Stimulated activated CD8-positive, alpha-beta memory T cell treated with anti-CD3 and anti-CD28 coated beads, Interleukin-4, amount 100 ng/mL, for 24 hours (primary cell): ENCODE measurements around the gene PARN.
"Not testable (repeated sequence)": the region's sequence is repeated elsewhere in the genome, so short reads cannot be mapped to it uniquely, and the experiment has no call there.

Experiments used
- DNase-seq: peaks from one replicate; pipeline ENCODE4 v3.0.0-alpha.2; 2020; ENCODE audit warnings: low read depth

The PARN gene

DNA sequence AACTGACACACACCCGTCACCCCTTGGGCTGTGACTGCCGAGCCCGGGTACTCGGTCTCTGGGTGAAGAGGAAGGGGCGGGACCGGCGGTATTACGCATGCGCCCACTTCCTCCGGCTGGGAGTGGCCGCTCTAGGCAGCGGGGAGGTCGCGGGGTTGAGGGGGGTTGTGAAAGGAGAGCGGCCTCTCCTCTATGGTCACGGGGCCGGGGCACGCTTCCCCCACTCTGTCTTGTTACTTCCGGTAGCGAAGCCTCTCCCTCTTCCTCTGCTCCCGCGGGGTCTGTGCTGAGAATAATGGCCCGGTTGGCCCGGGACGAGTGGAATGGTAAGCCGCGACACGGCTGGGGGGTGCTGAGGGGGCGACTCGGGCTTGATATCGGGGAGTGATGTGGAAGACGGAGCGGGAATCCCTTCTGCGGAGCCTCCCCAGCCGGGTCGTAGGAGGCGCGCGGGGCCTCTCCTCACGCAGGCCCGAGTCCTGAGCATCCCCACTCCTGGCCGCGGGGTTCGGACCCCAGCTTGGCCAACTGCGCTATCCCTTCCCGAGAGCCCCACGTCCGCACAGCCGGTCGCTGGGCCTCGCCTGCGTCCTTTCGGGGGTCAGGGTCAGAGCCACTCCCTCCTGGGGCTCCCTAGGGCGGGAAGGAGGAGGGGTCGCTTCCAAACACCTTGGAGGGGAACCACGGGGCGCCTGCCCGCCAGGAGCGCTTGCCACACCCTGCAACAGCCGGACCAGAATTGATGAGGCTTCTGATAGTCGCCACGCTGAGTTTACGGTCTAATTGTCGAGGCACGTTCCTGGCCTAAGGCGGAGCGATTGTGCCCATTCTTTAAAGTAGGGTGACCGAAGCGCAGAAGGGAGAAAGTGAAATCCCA is 2.9 kb upstream of the PARN start, which contains the start of gene BFAR:
Gene BFAR (plus strand): TSS at position 259 of the 877 bp plus-strand sequence. CDS start 11,396 bp downstream, outside the sequence.
- DNase-seq = peak; percentile 100

DNA sequence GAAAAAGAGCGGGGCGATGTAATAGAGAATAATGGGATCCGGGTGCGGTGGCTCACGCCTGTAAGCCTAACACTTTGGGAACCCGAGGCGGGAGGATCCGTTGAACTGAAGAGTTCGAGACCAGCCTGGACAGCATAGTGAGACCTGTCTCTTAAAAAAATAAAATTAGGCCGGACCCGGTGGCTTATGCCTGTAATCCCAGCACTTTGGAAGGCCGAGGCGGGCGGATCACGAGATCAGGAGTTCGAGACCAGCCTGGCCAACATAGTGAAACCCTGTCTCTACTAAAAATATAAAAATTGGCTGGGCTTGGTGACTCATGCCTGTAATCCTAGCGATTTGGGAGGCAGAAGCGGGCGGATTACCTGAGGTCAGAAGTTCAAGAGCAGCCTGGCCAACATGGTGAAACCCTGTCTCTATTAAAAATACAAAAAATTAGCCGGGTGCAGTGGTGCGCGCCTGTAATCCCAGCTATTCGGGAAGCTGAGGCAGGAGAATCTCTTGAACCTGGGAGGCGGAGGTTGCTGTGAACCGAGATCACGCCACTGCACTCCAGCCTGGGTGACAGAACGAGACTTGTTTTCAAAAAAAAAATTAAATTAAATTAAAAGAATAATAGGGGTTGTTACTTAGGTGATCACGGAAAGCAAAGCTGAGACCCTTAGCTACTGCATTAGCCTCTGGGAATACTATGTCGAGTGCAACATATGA is 715 bp upstream of the PARN start:
- DNase-seq = not testable (repeated sequence)

DNA sequence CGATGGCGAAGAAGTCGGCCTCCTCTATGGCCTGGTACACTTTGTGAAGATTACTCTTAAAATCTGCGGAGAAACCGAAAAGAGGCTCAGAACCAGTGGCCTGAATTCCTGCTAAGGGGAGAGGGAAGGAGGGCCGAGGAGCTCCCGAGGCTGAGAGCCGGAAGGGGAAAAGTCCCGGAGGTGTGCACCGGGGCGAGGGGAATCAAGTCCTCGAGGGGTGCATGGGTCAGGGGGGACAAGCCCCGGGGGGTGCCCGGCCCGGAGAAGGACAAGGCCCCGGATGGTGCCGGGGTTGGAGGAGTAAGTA is 495 bp downstream of the PARN start:
- DNase-seq = no peak

DNA sequence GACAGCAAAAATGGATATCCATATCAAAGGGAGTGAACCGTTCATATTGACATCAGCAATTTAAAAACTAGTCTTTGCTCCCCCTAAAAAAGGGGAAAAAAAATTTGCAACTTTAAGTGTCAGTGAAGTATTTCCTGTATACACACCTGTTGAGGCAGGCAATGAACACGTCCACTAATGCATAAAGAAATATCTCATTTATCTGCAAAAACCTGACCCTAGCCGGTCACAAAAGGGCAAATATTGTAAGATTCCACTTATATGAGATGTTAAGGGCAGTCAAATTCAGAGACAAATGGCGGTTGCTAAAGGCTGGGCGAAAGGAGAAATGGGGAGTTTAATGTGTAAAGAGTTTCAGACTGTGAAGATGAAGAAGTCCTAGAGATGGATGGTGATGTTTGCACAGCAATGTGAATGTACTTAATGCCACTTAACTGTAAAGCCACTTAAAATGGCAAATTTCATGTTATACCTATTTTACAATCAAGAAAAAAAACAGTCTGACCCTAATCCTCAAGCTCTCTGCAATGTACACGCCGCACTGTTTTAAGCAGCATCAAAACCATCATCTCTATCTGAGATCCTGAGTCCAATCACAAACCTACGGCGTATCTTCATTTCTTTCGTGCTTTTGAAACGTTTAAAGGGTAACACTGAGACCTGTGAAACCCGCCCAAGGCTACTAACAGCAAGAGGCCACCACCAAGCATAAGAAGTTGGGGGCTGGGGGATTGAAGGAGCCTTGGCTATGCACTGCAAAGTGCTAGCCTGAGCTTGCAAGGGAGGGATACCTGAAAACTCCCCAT is 1.1 kb downstream of the PARN start:
- DNase-seq = no peak

DNA sequence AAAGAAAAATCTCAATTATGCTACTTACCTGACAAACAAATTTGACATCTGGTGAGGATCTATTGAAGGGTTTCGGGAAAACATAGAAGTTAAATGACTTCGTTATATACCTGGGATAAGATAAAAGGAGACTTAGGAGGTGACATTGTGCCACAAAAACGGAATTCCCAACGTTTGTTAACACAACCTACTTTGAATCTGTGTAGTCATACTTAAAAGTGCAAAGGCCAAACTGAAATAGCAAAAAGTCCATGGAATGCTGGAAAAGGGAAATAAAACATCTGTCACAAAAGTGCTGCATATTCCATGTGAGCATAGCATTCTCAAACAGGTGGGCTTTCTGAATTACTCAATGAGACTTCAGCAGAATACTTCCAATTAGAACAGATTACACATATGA is 3.0 kb downstream of the PARN start:
- DNase-seq = no peak

DNA sequence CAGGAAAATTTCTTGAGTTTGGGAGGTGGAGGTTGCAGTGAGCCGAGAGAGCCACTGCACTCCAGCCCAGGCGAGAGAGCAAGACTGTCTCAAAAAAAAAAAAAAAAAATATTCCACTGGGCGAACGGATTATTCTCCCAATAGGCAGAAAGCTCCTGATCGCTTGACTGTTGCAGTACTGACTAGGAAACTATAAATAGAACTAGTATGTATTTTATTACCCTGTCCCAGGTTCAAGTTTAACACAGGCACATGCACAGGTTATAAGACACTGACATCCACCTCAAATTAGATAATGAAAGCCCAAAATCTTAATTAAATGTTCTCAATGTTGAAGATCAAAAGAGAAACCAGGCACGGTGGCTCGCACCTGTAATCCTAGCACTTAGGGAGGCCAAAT is 11.5 kb downstream of the PARN start:
- DNase-seq = no peak

DNA sequence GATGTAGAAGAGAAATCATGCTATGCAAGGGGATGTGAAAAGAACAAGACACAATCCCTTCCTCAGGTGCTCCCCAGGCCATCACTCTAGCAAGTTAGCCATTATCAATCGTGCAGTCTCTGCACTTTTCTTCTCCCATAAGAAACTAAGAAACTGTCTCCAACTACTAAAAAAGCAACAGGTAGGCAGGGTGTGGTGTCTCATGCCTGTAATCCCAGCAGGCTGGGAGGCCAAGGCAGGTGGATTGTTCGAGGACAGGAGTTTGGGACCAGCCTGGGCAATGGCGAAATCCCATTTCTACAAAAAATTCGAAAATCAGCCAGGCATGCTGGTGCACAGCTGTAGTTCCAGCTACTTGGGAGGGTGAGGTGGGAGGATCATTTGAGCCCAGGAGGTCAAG is 13.8 kb downstream of the PARN start:
- DNase-seq = no peak

DNA sequence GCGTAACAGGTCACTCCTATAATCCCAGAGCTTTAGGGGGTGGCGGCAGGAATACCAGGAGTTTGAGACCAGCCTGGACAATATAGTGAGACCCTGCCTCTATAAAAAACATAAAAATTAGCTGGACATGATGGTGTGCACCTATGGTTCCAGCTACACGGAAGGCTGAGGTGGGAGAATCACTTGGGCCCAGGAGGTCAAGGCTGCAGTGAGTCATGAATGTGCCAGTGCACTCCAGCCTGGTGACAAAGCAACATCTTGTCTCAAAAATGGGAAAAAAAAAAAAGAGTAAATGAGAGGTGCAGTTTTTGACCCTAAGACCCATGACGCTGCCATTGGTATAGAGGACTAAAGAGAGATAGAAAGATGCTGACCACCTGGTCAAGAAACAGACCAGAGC is 16.1 kb downstream of the PARN start:
- no peak for DNase-seq

DNA sequence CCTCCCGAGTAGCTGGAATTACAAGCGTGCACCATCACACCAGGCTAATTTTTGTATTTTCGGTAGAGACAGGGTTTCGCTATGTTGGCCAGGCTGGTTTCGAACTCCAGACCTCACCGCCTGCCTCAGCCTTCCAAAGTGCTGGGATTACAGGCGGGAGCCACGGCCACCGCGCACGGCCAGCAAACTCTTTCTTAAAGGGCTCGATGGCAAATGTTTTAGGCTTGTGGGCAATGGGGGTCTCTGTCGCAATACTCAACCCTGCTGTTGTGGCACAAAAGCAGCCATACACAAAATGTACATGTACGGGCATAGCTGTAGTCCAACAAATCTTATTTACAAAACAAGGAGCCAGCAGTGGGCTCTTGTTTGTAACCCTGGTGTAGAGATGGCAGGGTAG is 18.4 kb downstream of the PARN start:
- no peak for DNase-seq

DNA sequence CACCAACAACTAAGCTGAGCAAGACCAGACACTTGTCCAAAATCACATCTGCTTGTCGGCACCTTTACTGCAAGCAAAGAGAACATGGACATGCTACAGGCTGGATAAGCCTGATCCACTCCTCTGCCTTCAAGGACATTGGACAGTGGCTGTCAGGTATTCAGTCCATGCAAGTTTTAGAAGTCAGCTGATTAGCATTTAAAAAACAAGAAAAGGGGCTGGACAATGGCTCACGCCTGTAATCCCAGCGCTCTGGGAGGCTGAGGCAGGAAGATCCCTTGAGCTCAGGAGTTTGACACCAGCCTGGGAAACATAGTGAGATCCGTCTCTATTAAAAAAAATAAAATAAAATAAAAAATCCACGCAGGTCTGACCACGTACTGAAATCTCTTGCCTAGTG is 20.3 kb downstream of the PARN start:
- DNase-seq = no peak

DNA sequence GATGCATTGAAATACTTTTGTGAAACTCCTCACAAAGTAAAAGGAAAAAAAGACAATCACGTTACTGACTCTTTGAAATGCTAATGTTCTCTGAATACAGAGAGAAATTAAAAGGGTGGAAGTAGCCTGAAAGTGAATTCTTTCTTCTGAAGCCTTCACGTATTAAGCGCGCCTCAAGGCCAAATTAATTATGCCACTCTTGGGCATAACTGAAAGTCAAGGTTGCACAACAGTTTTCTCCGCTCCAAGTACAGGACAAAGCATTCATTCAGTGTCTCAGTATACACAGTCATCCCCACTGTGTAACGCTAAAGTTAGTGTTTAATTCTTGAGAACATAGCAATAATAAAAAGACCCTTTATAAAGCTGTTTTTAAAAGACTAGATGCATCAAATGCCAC is 21.5 kb downstream of the PARN start:
- no peak for DNase-seq

DNA sequence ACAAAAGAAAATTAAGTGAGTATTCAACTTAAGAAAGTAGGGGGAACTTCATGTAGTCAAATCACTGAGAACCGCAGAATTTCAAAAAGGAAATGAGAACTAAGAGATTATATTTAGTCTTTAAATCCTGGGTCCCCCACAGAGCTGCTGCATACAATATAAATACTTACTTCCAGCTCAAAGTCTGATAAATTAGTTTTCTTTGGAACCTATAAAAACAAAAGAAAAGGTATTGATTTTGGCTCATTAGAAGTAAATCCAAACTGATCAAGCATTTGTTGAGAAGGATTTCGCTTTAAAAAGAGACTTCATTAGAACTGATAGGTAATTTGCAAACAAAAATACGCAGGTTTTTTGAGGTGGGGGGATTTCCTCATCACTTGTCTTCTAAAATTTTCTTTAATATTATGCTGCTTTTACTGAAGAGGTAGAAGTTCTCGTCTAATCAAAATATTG is 21.9 kb downstream of the PARN start:
- no peak for DNase-seq

DNA sequence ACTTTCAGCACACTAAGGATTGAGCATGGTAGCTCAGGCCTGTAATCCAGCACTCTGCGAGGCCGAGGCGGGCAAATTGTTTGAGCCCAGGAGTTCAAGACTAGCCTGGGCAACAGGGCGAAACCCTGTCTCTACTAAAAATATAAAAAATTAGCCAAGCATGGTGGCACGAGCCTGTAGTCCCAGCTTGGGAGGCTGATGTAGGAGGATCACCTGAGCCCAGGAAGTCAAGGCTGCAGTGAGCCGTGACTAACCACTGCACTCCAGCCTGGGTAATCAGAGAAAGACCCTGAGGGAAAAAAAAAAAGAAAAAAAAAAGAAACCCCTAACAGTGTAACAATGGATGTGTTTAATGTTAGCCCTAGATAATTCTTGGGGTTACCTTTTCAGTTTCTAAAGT is 24.0 kb downstream of the PARN start:
- no peak for DNase-seq

DNA sequence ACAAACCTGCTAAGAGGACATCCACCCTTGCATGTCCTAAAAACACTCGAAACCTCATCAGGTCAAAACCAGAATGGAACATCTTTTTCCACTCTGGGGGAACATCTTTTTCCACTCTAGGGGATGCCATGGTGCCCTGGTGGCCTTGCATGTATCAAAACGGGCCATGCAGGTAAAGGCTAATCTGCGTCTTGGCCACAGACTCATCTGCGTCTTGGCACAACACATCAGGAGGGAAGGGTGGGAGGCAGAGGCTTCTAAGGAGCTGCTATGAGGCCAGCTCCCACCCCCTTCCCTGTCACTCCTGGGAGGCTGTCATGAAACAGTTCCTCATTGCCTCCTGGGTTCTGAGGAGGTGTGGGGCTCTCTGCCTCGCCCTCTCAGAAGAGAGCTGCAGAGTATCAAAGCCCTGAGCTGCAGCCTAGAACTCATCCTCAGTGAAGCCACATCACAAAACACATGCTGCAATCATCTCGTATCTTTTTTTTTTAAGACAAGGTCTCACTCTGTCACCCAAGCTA is 27.6 kb downstream of the PARN start:
- no peak for DNase-seq

DNA sequence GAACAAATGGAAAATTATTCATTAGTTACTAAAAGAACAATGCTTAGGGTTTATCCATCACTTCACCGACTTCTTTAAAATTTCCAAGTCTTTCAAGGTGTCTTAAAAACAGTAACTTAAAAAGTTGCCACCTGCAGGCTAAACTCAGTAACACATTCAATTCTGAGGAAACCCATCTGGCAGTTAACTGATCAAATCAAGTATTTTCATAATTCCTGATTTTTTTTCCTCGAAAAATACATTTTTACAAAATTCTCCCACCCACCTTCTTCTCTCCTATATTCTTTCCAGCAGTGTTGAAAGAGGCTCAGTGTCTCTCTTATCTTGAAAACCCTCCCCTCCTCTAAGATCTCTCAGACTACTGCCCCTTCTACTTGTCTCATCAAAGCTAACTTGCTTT is 29.9 kb downstream of the PARN start:
- DNase-seq = no peak

DNA sequence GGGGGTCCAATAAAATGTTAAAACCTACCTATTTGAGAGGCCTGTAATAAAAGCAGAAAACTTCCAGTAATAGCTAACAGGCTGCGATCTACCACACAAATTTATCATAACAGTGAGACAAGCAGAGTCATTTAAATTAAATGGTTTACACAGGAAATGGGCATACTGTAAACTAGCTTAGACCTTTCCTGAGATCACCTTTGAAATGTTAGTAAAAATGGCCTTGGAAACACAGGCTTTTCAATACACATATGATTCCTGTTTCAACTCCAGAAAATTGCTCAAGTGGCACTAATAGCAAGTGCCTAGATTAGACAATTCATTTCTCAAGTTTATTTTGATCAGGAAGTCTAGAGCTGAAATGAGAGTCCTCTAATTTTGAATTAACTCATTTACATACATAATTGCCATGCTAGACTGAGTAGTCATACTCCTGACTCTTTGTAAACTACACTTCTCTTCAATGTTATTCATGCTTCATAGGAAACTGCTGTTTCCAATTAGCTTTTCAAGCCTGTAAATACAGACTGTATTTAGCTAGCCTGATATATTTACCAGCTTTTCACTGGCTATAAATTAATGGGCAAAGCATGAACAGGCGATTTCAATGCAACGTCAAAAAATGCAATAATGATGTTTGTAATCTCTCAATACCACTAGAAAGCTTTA is 43.3 kb downstream of the PARN start:
- DNase-seq = no peak

DNA sequence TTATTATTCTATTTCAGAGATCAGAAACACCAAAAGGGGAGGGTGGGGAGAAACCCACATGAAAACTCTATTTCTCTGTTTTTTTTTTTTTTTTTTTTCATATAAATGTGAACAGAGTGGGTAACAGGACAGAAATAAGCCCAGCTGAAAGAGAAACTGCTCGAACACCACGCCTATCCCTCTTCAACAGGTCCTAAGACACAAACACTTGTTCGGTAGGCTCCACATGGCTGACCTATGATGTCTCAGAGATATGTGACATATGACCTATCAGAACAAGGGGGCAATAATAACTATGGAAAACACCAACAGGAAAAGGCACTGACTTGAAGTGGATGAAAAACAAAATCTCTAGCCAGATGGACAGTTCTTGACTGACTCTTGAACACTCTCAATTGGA is 44.8 kb downstream of the PARN start:
- DNase-seq = no peak

DNA sequence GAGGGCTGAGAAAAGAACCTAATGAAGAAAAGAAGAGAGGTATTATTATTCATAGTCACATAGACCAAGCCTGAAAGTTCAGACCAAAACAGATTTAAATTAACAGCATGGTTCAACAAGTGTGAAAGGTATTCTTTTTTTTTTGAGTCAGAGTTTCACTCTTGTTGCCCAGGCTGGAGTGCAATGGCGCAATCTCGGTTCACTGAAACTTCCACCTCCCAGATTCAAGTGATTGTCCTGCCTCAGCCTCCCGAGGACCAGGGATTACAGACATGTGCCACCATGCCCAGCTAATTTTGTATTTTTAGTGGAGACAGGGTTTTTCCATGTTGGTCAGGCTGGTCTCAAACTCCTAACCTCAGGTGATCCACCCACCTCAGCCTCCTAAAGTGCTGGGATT is 49.1 kb downstream of the PARN start:
- not testable (repeated sequence) for DNase-seq

DNA sequence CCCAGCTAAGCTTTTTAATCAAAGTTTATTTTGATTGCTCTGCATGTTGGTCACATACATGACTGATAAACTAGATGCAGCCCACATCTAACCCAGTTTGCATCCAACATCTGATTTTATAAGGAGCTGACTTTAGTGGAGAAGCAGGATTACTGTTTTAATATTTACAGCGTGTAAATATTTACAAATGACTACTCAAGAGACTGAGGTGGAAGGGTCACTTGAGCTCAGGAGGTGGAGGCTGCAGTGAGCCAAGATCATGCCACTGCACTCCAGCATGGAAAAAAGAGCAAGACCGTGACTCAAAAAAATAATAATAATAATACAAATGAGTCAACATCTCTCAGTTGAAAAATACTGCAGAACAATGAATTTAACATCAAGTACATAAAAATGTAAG is 50.8 kb downstream of the PARN start:
- no peak for DNase-seq

DNA sequence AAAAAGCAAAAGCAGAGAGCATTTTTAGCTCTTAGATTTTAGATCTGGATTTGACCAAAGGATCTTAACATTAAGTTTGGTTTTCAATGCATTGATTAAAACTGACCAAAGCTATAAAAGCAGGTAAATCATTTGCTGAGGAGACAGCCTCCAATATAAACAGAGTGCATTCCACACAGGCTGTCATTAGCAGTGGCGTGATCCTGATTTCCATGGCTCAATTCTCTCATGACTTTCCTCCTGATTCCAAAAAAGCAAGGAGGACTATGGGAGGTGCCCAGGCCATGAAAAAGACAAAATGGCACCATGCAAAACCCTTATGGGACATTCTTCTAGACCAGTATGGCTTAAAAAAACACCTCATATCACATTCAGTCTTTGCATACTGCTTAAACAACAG is 53.5 kb downstream of the PARN start:
- DNase-seq = no peak

DNA sequence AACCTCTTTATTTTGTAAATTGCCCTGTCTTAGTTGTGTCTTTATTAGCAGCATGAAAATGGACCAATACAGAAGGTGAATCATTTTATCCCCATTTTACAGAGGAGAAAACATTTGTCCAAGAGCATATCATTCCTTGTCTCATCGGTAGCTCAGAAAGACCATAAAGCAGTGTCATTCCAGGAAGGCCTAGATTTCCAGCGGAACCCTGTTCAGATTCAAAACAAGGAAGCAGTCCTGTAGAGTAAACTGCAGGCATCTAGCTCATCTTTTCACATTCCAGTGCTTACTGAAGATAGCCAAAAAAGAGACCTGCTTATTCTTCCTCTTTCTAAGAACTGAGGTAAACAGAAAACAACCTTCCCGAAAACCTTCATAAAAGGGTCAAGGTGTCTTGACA is 54.0 kb downstream of the PARN start:
- DNase-seq = no peak
